Peyer's patch (tissue), 4 donors: ENCODE measurements around the gene SLX1B.
"Not testable (repeated sequence)": the region's sequence is repeated elsewhere in the genome, so short reads cannot be mapped to it uniquely, and the experiment has no call there.

Experiments
- POLR2A ChIP-seq, 2 donors: fragments of 450-650 bp; IDR thresholded peaks; one replicate each; pipeline ENCODE4 v1.5.1; 2017; ENCODE audit warnings: antibody characterized with exemption in 2 of 2, mild to moderate bottlenecking in 2 of 2, moderate library complexity in 2 of 2
- TF ChIP-seq, protein P1 (sequence below), 6 experiments: fragments of 450-650 bp in 4 of 6; fragments of 200-600 bp in 2 of 6; sonication (generic) in 1 of 6; IDR thresholded peaks; one replicate each; pipeline ENCODE4 v1.5.1; 2017 to 2019; ENCODE audit warnings: antibody characterized with exemption in 6 of 6, mild to moderate bottlenecking in 3 of 6, moderate library complexity in 1 of 6

DNA sequence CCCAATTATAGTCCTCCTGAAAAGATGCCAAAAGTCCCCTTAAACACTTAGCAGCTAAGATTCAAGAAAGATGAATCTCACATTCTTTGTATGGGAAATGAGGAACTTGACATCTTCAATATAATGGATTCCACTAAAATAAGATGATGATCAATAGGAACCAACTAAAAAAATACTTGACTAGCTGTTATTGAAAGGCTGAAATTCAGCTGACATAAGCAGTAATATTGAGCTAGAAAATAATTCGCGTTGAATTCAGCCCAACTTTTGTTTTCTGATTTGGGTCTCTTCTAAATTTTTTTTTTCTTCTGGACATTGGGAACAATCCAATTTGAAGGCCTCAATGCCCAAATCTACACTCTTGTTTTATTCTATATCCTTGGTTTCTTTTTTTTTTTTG, 30.7 kb upstream of the SLX1B start:
- TF ChIP-seq, protein P1, sequence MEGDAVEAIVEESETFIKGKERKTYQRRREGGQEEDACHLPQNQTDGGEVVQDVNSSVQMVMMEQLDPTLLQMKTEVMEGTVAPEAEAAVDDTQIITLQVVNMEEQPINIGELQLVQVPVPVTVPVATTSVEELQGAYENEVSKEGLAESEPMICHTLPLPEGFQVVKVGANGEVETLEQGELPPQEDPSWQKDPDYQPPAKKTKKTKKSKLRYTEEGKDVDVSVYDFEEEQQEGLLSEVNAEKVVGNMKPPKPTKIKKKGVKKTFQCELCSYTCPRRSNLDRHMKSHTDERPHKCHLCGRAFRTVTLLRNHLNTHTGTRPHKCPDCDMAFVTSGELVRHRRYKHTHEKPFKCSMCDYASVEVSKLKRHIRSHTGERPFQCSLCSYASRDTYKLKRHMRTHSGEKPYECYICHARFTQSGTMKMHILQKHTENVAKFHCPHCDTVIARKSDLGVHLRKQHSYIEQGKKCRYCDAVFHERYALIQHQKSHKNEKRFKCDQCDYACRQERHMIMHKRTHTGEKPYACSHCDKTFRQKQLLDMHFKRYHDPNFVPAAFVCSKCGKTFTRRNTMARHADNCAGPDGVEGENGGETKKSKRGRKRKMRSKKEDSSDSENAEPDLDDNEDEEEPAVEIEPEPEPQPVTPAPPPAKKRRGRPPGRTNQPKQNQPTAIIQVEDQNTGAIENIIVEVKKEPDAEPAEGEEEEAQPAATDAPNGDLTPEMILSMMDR (IDR thresholded peaks at IDR 0.05): not testable (repeated sequence)
- not testable (repeated sequence) for TF ChIP-seq POLR2A (IDR thresholded peaks at IDR 0.05)
